ENCODE data around the gene S100A14. TPM values are rescaled to one million over a fixed set of nuclear protein-coding genes. Genes with fewer than 3 reads are reported as not detected.
"Not testable (repeated sequence)": the region's sequence is repeated elsewhere in the genome, so short reads cannot be mapped to it uniquely, and the experiment has no call there.

S100A14 gene
- total RNA-seq, 6 donors from 2014 or later: 76.5 to 239 (median 133) TPM

- DNase-seq: no peak
- TF ChIP-seq CTCF (IDR thresholded peaks at IDR 0.05) (no peak), POLR2A (IDR thresholded peaks at IDR 0.05) (no peak), EP300 (IDR thresholded peaks at IDR 0.05) (no peak), POLR2AphosphoS5 (IDR thresholded peaks at IDR 0.05) (no peak)
- ATAC-seq (ENCODE audit: low FRiP score in 2 of 2): peak in 1 of 2 donors; percentile 49
- Histone ChIP-seq H3K9me3 (no peaks in the 10 kb centered on the region), H3K36me3 (no peaks in the 10 kb centered on the region), H3K4me3 (no peak overlapping the region), H3K27ac (no peak overlapping the region), H3K4me1 (peaks cover 0 to 3% (median under 1%) of the 10 kb centered on the region in 4 donors), H3K27me3 (no peaks in the 10 kb centered on the region)
Measured at GRCh38 chr1:153578490-153578889, 37.6 kb downstream of the S100A14 start.

DNA sequence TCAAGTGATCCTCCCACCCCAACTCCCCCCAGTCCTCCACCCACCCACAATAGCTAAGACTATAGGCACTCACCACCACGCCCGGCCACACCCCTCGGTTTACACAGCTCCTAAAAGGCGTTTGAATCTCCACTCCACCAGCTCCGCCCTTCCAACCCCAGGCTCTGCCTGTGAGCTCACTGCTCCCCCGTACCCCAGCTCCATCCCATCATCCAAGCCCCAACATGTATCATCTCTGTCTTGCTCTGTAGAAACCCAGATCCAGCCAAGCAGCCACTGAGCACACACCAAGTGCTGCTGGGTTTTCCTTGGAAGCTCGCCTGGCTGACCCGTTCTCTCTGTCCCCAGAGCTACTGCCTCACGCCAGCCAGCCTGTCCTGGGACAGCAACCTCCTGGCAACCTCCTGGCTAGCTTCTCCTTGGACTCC is 38.5 kb downstream of the S100A14 start:
- Histone ChIP-seq H3K4me1 (peaks cover 6 to 11% (median 8%) of the 10 kb centered on the region in 4 donors), H3K27me3 (no peaks in the 10 kb centered on the region), H3K27ac (no peak overlapping the region), H3K4me3 (no peak overlapping the region), H3K9me3 (no peaks in the 10 kb centered on the region), H3K36me3 (no peaks in the 10 kb centered on the region)
- TF ChIP-seq POLR2A (IDR thresholded peaks at IDR 0.05) (no peak), CTCF (IDR thresholded peaks at IDR 0.05) (no peak)
- DNase-seq (no peak), ATAC-seq (ENCODE audit: low FRiP score in 2 of 2) (peak in 1 of 2 donors; percentile 59)
- WGBS, 2 donors: 53 to 58% methylated on average over 9 of the region's 9 CpGs

DNA sequence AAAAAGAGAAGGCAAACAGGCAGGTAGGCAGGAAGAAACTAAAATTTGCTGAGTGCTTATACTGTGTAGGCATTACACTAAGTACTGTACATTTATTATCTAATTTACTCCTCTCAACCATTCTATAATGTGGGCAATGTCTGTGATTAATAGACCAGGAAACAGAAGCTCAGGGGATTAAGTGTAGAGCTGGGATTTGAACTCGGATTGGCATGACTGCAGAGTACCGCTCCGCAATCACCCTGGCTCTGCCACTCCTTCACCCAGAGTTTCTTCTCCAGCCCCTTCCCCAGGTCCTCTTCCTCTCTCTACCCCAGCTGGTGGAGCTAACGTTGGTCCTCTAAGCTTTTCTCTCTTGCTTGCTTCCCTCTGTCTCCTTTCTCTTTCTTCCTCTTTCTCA is 39.0 kb downstream of the S100A14 start:
- TF ChIP-seq CTCF (IDR thresholded peaks at IDR 0.05) (no peak), EP300 (IDR thresholded peaks at IDR 0.05) (no peak), POLR2AphosphoS5 (IDR thresholded peaks at IDR 0.05) (no peak), POLR2A (IDR thresholded peaks at IDR 0.05) (no peak)
- peak in 1 of 2 donors; percentile 5 for ATAC-seq (ENCODE audit: low FRiP score in 2 of 2)
- no peak overlapping the region for H3K4me3 ChIP-seq
- H3K27ac ChIP-seq: no peak overlapping the region
- H3K4me1 ChIP-seq: peaks cover 7 to 16% (median 12%) of the 10 kb centered on the region in 4 donors
- no peaks in the 10 kb centered on the region for H3K27me3 ChIP-seq
- WGBS, 2 donors: 54 to 57% methylated on average over 4 of the region's 4 CpGs
- DNase-seq: no peak
- no peaks in the 10 kb centered on the region for H3K36me3 ChIP-seq
- H3K9me3 ChIP-seq: no peaks in the 10 kb centered on the region

GRCh38 chr1:153575497-153575896 is 40.6 kb downstream of the S100A14 start:
- not testable (repeated sequence) for H3K4me3 ChIP-seq; H3K27me3 ChIP-seq; H3K27ac ChIP-seq; H3K9me3 ChIP-seq; DNase-seq; ATAC-seq (ENCODE audit: low FRiP score in 2 of 2); H3K36me3 ChIP-seq
- WGBS, 2 donors: 76 to 90% methylated on average over 10 of the region's 10 CpGs
- peaks cover 7 to 23% (median 14%) of the 10 kb centered on the region in 4 donors for H3K4me1 ChIP-seq

DNA sequence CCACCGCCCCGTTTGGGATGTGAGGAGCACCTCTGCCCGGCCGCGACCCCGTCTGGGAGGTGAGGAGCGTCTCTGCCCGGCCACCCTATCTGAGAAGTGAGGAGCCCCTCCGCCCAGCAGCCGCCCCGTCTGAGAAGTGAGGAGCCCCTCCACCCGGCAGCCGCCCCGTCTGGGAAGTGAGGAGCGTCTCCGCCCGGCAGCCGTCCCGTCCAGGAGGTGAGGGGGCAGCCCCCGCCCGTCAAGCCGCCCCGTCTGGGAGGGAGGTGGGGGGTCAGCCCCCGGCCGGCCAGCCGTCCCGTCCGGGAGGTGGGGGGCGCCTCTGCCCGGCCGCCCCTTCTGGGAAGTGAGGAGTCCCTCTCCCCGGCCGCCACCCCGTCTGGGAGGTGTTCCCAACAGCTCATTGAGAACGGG is 41.0 kb downstream of the S100A14 start:
- H3K36me3 ChIP-seq; H3K27me3 ChIP-seq; ATAC-seq (ENCODE audit: low FRiP score in 2 of 2); H3K9me3 ChIP-seq; H3K4me3 ChIP-seq; H3K27ac ChIP-seq: not testable (repeated sequence)
- DNase-seq: peak in 1 of 2 donors; percentile 73
- WGBS, 2 donors: 96 to 100% methylated on average over 2 to 24 of the region's 35 CpGs
- peaks cover 7 to 23% (median 14%) of the 10 kb centered on the region in 4 donors for H3K4me1 ChIP-seq

- Histone ChIP-seq H3K4me3 (no peak overlapping the region), H3K36me3 (no peaks in the 10 kb centered on the region), H3K27ac (peak overlapping the region; percentile 56 to 73 (median 66)), H3K4me1 (peaks cover 14 to 31% (median 20%) of the 10 kb centered on the region in 4 donors), H3K27me3 (no peaks in the 10 kb centered on the region), H3K9me3 (no peaks in the 10 kb centered on the region)
- no peak for ATAC-seq (ENCODE audit: low FRiP score in 2 of 2)
- peak in 1 of 2 donors; percentile 37 for DNase-seq
- TF ChIP-seq POLR2AphosphoS5 (IDR thresholded peaks at IDR 0.05): no peak
- TF ChIP-seq EP300 (IDR thresholded peaks at IDR 0.05): no peak
- TF ChIP-seq CTCF (IDR thresholded peaks at IDR 0.05): no peak
- no peak for TF ChIP-seq POLR2A (IDR thresholded peaks at IDR 0.05)
- WGBS, 2 donors: 60 to 64% methylated on average over 3 of the region's 3 CpGs
Measured at GRCh38 chr1:153573351-153573750, 42.8 kb downstream of the S100A14 start.

Data from upper lobe of left lung (tissue), 6 donors.